Stimulated activated CD8-positive, alpha-beta memory T cell treated with anti-CD3 and anti-CD28 coated beads, Interleukin-15, amount 100 ng/mL, for 24 hours (primary cell): ENCODE measurements around the gene TMEM231.
"Not testable (repeated sequence)": the region's sequence is repeated elsewhere in the genome, so short reads cannot be mapped to it uniquely, and the experiment has no call there.

ENCODE experiments used
- DNase-seq: peaks from one replicate; pipeline ENCODE4 v3.0.0-alpha.2; 2020; ENCODE audit warnings: low read depth

TMEM231 gene, protein sequence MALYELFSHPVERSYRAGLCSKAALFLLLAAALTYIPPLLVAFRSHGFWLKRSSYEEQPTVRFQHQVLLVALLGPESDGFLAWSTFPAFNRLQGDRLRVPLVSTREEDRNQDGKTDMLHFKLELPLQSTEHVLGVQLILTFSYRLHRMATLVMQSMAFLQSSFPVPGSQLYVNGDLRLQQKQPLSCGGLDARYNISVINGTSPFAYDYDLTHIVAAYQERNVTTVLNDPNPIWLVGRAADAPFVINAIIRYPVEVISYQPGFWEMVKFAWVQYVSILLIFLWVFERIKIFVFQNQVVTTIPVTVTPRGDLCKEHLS

GRCh38 chr16:75555707-75556430 lies at the start of gene TMEM231:
Gene TMEM231, minus strand, starts transcription at chr16:75556252. Its CDS starts 43 bp downstream, at chr16:75556209.
- peak; percentile 92 for DNase-seq

DNA sequence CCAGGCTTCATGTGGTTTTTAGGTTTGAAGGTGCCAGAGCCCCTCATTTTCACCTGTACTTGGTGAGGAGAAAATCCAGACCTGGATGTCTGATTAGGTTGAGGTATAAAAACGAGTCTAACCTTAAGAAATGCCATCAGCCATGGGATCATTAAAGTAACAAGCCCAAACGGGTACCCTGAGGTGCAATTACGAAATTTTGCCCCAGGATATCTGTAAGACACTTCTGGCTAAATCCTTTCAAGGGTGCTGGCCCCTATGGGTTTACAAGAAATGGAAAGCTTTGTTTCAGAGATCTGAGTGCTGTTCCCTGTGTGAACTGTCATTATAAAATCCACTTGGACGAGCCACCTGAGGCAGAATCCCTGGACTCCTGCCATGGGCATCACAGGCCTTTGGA lies 47.2 kb upstream of the TMEM231 start:
- DNase-seq: no peak

DNA sequence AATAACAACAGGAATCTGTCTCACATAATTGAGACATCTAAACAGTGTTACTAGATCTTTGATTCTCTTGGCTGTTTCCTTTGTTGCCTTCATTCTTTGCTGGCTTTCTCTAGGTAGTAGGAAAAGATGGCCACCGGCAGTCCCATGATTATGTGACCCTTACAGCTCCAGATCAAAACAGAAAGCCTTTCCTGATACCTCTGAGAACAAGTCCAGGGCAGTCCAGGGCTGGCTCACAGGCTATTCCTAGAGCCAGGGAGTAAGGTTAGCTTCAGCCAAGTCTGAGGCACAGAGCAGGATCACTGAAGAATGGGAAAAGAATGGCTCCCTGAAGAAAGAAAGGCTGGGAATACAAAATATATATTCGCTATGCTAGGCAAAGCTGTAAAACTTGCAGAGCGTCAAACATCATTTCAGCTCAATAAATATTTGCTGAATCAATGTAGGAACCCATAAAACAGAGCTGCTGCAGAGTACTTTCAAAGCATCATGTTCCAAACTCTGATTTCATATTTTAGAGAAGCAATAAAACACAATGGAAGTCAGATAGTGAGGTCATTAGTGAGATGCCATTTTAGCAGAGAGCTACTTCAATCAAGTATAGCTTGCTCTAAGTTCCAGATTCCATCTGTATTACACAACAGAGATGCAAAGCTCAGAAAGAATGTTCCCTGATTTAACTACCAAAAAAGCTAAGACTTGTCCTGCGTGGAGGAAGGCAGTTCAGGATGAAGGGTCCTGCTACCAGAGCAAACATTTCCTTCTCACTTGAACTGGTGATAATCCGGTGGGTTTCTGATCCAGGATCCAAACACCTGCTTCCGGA lies 43.6 kb upstream of the TMEM231 start:
- no peak for DNase-seq

GRCh38 chr16:75593825-75594820 lies 38.1 kb upstream of the TMEM231 start:
- no peak for DNase-seq

- no peak for DNase-seq
Measured at GRCh38 chr16:75593308-75593707, 37.3 kb upstream of the TMEM231 start.

DNA sequence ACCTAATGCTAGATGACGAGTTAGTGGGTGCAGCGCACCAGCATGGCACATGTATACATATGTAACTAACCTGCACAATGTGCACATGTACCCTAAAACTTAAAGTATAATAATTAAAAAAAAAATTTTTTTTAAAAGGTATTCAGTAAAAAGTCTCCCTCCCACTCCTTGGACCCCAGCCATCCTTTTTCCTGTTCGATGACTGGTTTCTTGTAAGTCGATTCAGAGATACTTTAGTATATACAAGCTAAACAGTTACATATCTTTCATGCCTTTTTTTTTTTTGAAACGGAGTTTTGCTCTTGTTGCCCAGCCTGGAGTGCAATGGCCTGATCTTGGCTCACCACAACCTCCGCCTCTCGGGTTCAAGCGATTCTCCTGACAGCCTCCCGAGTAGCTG lies 35.9 kb upstream of the TMEM231 start:
- not testable (repeated sequence) for DNase-seq

- DNase-seq: no peak
Measured at GRCh38 chr16:75590920-75591843, 35.1 kb upstream of the TMEM231 start.

- DNase-seq: no peak
Measured at GRCh38 chr16:75589306-75589705, 33.3 kb upstream of the TMEM231 start.

- DNase-seq: no peak
Measured at GRCh38 chr16:75588716-75589115, 32.7 kb upstream of the TMEM231 start.

- no peak for DNase-seq
Measured at GRCh38 chr16:75584108-75584507, 28.1 kb upstream of the TMEM231 start.

DNA sequence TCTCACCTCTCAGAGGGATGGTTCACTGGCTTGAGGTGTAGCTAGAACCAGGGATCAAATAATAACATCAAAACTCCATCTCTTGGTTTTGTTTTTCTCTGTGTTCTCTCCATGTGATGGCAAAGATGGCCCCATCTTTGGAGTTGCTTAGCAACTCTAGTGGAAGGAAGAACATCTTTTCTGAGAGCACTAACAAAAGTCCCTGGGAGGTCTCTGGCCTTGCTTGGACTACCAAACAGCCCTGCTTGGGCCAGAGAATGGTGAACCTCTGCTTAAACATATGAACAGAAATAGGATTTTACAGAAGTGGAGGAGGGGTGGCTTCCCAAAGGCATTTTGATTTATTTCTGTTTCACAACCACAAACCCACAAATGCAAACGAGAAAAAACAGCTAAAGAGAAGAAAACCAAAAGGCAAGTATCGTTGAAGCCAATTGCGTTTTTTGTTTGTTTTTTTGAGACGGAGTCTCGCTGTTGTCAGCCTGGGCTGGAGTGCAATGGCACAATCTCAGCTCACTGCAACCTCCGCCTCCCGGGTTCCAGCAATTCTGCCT lies 23.3 kb upstream of the TMEM231 start:
- no peak for DNase-seq

DNA sequence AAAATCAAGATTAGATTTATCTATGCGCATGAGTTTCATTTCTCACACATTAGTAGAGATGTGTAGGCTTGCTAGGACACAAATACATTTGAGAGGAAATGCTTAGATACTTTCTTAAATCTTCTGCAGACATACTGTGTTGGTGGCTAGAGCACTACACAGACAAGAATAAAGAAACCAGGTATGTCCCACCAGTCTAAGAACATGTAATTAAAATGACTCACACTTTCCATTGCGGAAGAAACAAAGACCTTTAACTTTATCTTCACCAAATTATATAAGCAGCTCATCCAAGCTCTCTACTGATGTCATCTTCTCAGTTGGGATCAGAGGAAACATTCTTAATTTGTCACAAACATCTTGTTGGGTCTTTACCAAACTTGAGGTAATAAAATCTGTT lies 22.7 kb upstream of the TMEM231 start:
- DNase-seq: no peak

DNA sequence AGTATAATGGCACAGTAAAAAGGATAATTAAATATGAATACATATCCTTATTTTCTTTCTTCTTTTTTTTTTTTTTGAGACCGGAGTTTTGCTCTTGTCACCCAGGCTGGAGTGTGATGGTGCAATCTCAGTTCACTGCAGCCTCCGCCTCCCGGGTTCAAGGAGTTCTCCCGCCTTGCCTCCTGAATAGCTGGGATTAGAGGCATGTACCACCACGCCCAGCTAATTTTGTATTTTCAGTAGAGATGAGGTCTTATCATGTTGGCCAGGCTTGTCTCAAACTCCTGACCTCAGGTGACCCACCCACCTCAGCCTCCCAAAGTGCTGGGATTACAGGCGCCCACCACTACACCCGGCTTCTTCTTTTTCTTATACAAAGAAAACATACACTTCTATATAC lies 22.2 kb upstream of the TMEM231 start:
- DNase-seq: no peak

GRCh38 chr16:75576384-75576811 lies 20.3 kb upstream of the TMEM231 start:
- no peak for DNase-seq

- DNase-seq: no peak
Measured at GRCh38 chr16:75575958-75576357, 19.9 kb upstream of the TMEM231 start.

- DNase-seq: no peak
Measured at GRCh38 chr16:75573955-75574354, 17.9 kb upstream of the TMEM231 start.

GRCh38 chr16:75572864-75573542 lies 17.0 kb upstream of the TMEM231 start:
- no peak for DNase-seq

- DNase-seq: no peak
Measured at GRCh38 chr16:75570396-75571065, 14.5 kb upstream of the TMEM231 start.

DNA sequence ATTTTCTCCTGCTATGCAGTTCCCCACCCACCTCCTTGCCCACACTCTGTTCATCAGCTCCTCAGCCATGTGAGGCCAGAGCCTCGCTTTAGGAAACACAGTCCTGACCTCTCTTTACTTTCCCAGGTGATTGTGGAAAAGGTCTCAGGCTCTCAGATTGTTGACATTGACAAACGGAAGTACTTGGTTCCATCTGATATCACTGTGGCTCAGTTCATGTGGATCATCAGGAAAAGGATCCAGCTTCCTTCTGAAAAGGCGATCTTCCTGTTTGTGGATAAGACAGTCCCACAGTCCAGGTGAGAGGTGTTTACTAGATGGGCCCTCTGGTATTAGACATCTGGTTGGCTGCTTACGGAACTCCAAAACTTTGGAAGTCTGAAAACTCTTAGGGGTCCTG lies 11.9 kb upstream of the TMEM231 start:
- no peak for DNase-seq
